H1 (cell line): ENCODE data around the gene CYP4A22. TPM values are rescaled to one million over a fixed set of nuclear protein-coding genes. Genes with fewer than 3 reads are reported as not detected.

Source experiments
- CTCF ChIA-PET: fragments of 300-600 bp; sonication (Branson Sonifier 250); formaldehyde crosslinking; loops from one replicate; lab custom pipeline; 2021; ENCODE audit not compliant: partially characterized antibody; lab: Charles Lee
- POLR2A ChIA-PET: fragments of 300-600 bp; sonication (Branson Sonifier 250); formaldehyde crosslinking; loops from one replicate; lab custom pipeline; 2021; ENCODE audit warnings: inconsistent platforms; ENCODE audit not compliant: partially characterized antibody; lab: Charles Lee
- DNase-seq, 2 experiments: peaks; one replicate each; pipeline versions ENCODE4 v3.0.0 to v3.0.0-alpha.2; 2010 to 2022; ENCODE audit warnings: low spot score in 2 of 2, low read depth in 1 of 2, mixed read lengths in 1 of 2
- FAIRE-seq: peaks from 2 replicates; lab custom pipeline; 2011; peaks lifted over from hg19 to GRCh38; lab: Jason Lieb, UNC
- H2AFZ ChIP-seq: 2 replicates; pipeline ENCODE4 v1.8.1; 2012; ENCODE audit warnings: low read length, inconsistent platforms
- H2AK5ac ChIP-seq: 2 replicates; pipeline ENCODE4 v1.6.1; 2013; ENCODE audit warnings: low read depth, low read length
- H2BK120ac ChIP-seq: replicated peaks from 2 replicates; pipeline ENCODE3; 2013; ENCODE audit warnings: low read depth, low read length, inconsistent platforms
- H2BK12ac ChIP-seq: 2 replicates; pipeline ENCODE4 v1.6.1; 2013; ENCODE audit warnings: low read depth, low read length
- H2BK15ac ChIP-seq: 2 replicates; pipeline ENCODE4 v1.6.1; 2013; ENCODE audit warnings: low read length
- H2BK20ac ChIP-seq: 2 replicates; pipeline ENCODE4 v1.6.1; 2013; ENCODE audit warnings: low read length
- H2BK5ac ChIP-seq: 2 replicates; pipeline ENCODE4 v1.6.1; 2013; ENCODE audit warnings: low read depth, low read length
- H3K14ac ChIP-seq: 2 replicates; pipeline ENCODE4 v1.6.1; 2013; ENCODE audit warnings: inconsistent platforms; ENCODE audit not compliant: insufficient read length
- H3K18ac ChIP-seq: 2 replicates; pipeline ENCODE4 v1.6.1; 2013; ENCODE audit warnings: low read length; ENCODE audit errors: extremely low read depth
- H3K23ac ChIP-seq: 2 replicates; pipeline ENCODE4 v1.6.1; 2013; ENCODE audit warnings: inconsistent platforms; ENCODE audit not compliant: insufficient read length
- H3K23me2 ChIP-seq: 2 replicates; pipeline ENCODE4 v1.6.1; 2013; ENCODE audit warnings: low read depth, low read length
- H3K27ac ChIP-seq: 2 replicates; pipeline ENCODE4 v1.6.1; 2011; ENCODE audit warnings: low read depth, low read length, inconsistent platforms
- H3K27me3 ChIP-seq, 4 experiments: replicated peaks in 1 of 4; 1 replicate in 1 of 4; 2 replicates in 3 of 4; pipeline versions ENCODE4 v1.6.1 to v1.8.1; 2011 to 2013; ENCODE audit warnings: low read length in 3 of 4, mild to moderate bottlenecking in 3 of 4, inconsistent platforms in 2 of 4, mixed read lengths in 2 of 4, moderate library complexity in 1 of 4; ENCODE audit not compliant: control insufficient read depth in 3 of 4, insufficient read depth in 3 of 4; ENCODE audit errors: extremely low read depth in 1 of 4
- H3K36me3 ChIP-seq, 4 experiments: 2 replicates each; pipeline versions ENCODE4 v1.6.1 to v1.8.1; 2011 to 2013; ENCODE audit warnings: mild to moderate bottlenecking in 4 of 4, low read length in 3 of 4, moderate library complexity in 2 of 4, control low read depth in 1 of 4, inconsistent platforms in 1 of 4; ENCODE audit not compliant: insufficient read depth in 4 of 4, control insufficient read depth in 2 of 4
- H3K4ac ChIP-seq: replicated peaks from 2 replicates; pipeline ENCODE3; 2013; ENCODE audit warnings: low read length, low read depth, mixed read lengths, inconsistent platforms; ENCODE audit not compliant: insufficient read length
- H3K4me1 ChIP-seq, 4 experiments: replicated peaks in 1 of 4; 1 replicate in 1 of 4; 2 replicates in 3 of 4; pipeline versions ENCODE4 v1.6.1 to v1.8.1; 2011 to 2013; ENCODE audit warnings: low read length in 3 of 4, inconsistent platforms in 2 of 4, mixed read lengths in 1 of 4; ENCODE audit not compliant: insufficient read depth in 4 of 4, control insufficient read depth in 3 of 4
- H3K4me2 ChIP-seq, 2 experiments: 2 replicates each; pipeline versions ENCODE4 v1.6.1 to v1.8.1; 2011 to 2013; ENCODE audit warnings: low read depth in 2 of 2, low read length in 2 of 2, control low read depth in 1 of 2, inconsistent platforms in 1 of 2, mild to moderate bottlenecking in 1 of 2; ENCODE audit not compliant: insufficient read depth in 1 of 2
- H3K4me3 ChIP-seq, 4 experiments: fragments of 200-600, 300-600 bp in 1 of 4; sonication (generic), shearing (Covaris generic), sonication (Bioruptor Twin) in 1 of 4; 2 replicates each; pipeline versions ENCODE4 v1.5.1 to v1.8.1; 2011 to 2016; ENCODE audit warnings: low read length in 4 of 4, low read depth in 3 of 4, control low read depth in 2 of 4, inconsistent platforms in 2 of 4, mild to moderate bottlenecking in 2 of 4, mixed read lengths in 1 of 4, moderate library complexity in 1 of 4; ENCODE audit not compliant: insufficient read depth in 2 of 4; ENCODE audit errors: extremely low read depth in 1 of 4
- H3K56ac ChIP-seq: replicated peaks from 2 replicates; pipeline ENCODE3; 2013; ENCODE audit warnings: low read depth, mild to moderate bottlenecking, mixed read lengths, low read length, inconsistent platforms; ENCODE audit not compliant: insufficient read length
- H3K79me1 ChIP-seq: 2 replicates; pipeline ENCODE4 v1.6.1; 2013; ENCODE audit warnings: low read depth, low read length, control low read depth
- H3K79me2 ChIP-seq, 2 experiments: 2 replicates each; pipeline versions ENCODE4 v1.6.1 to v1.8.1; 2012 to 2013; ENCODE audit warnings: low read length in 2 of 2, mild to moderate bottlenecking in 2 of 2, inconsistent platforms in 1 of 2; ENCODE audit not compliant: insufficient read depth in 2 of 2, control insufficient read depth in 1 of 2
- H3K9ac ChIP-seq, 4 experiments: replicated peaks in 1 of 4; 1 replicate in 1 of 4; 2 replicates in 3 of 4; pipeline versions ENCODE4 v1.6.1 to v1.8.1; 2011 to 2013; ENCODE audit warnings: low read depth in 3 of 4, low read length in 3 of 4, control low read depth in 2 of 4, mild to moderate bottlenecking in 2 of 4, moderate library complexity in 2 of 4, inconsistent platforms in 1 of 4; ENCODE audit errors: extremely low read depth in 1 of 4
- H3K9me3 ChIP-seq, 2 experiments: 2 replicates each; pipeline versions ENCODE4 v1.6.1 to v1.8.1; 2012 to 2013; ENCODE audit warnings: mild to moderate bottlenecking in 2 of 2, moderate library complexity in 2 of 2, control low read depth in 1 of 2, inconsistent platforms in 1 of 2, low read depth in 1 of 2, low read length in 1 of 2, mixed read lengths in 1 of 2; ENCODE audit not compliant: insufficient read depth in 2 of 2
- H4K20me1 ChIP-seq, 2 experiments: replicated peaks in 1 of 2; 2 replicates each; pipeline versions ENCODE3 to v1.8.1; 2011 to 2013; ENCODE audit warnings: inconsistent platforms in 2 of 2, low read length in 2 of 2, mild to moderate bottlenecking in 1 of 2; ENCODE audit not compliant: insufficient read depth in 2 of 2, control insufficient read depth in 1 of 2
- H4K5ac ChIP-seq: 2 replicates; pipeline ENCODE4 v1.6.1; 2013; ENCODE audit warnings: low read length, low read depth, mixed read lengths, inconsistent platforms; ENCODE audit not compliant: insufficient read length
- H4K8ac ChIP-seq: 2 replicates; pipeline ENCODE4 v1.8.0; 2013; ENCODE audit warnings: mild to moderate bottlenecking, moderate library complexity, low read length, inconsistent platforms; ENCODE audit not compliant: insufficient read depth; ENCODE audit errors: extremely low read depth
- H4K91ac ChIP-seq: replicated peaks from 2 replicates; pipeline ENCODE3; 2013; ENCODE audit warnings: low read length, mixed read lengths, inconsistent platforms; ENCODE audit not compliant: insufficient read length
- CBX8 ChIP-seq: fragments of 300-800, 300-1000 bp; sonication (generic); IDR thresholded peaks from 2 replicates; pipeline ENCODE4 v1.7.1; 2016; ENCODE audit warnings: low read depth, low read length, borderline replicate concordance
- CHD2 ChIP-seq: IDR thresholded peaks from 2 replicates; pipeline ENCODE4 v1.6.1; 2012; ENCODE audit warnings: low read length, improper control_type of control experiment
- CREB1 ChIP-seq: IDR thresholded peaks from 2 replicates; pipeline ENCODE4 v1.6.1; 2012; ENCODE audit warnings: inconsistent platforms
- GTF2F1 ChIP-seq: IDR thresholded peaks from 2 replicates; pipeline ENCODE4 v1.6.1; 2012; ENCODE audit warnings: low read depth, low read length, improper control_type of control experiment, borderline replicate concordance
- KDM5A ChIP-seq: fragments of 200-600 bp; IDR thresholded peaks from 2 replicates; pipeline ENCODE4 v1.7.1; 2012; ENCODE audit warnings: mild to moderate bottlenecking, low read length, inconsistent platforms, mixed read lengths
- PHF8 ChIP-seq: fragments of 200-600 bp; sonication (generic); conservative IDR thresholded peaks from 2 replicates; pipeline ENCODE4 v1.7.1; 2012; ENCODE audit warnings: low read depth, mild to moderate bottlenecking, inconsistent platforms, low read length, moderate library complexity
- POU5F1 ChIP-seq: IDR thresholded peaks from 2 replicates; pipeline ENCODE4 v1.6.1; 2011; ENCODE audit warnings: low read depth, mild to moderate bottlenecking, low read length, moderate library complexity
- SIN3A ChIP-seq, 2 experiments: IDR thresholded peaks in 1 of 2; conservative IDR thresholded peaks in 1 of 2; 2 replicates each; pipeline ENCODE4 v1.6.1; 2011 to 2012; ENCODE audit warnings: low read length in 2 of 2, improper control_type of control experiment in 1 of 2, low read depth in 1 of 2, mild to moderate bottlenecking in 1 of 2
- SIRT6 ChIP-seq: IDR thresholded peaks from one replicate; pipeline ENCODE4 v1.7.1; 2012; ENCODE audit warnings: low read length, inconsistent platforms
- TAF7 ChIP-seq: optimal IDR thresholded peaks from 2 replicates; pipeline ENCODE3; 2011; ENCODE audit warnings: low read depth, mild to moderate bottlenecking, inconsistent platforms, low read length, moderate library complexity, borderline replicate concordance
- WGBS, 2 experiments: shearing (Covaris generic) in 1 of 2; methylation state at CpG; one replicate each; pipeline versions ENCODE4 v1.1.6 to v1.1.7; 2013 to 2015; ENCODE audit warnings: low lambda C conversion rate in 2 of 2, mixed read lengths in 2 of 2, inconsistent platforms in 1 of 2, low coverage in 1 of 2, missing lambda C conversion rate in 1 of 2; ENCODE audit not compliant: insufficient replicate concordance in 2 of 2, insufficient coverage in 1 of 2, insufficient read length in 1 of 2; ENCODE audit errors: extremely low coverage in 1 of 2, missing lambda C conversion rate in 1 of 2; 5-methylcytosine and 5-hydroxymethylcytosine counted together
- polyA plus RNA-seq, 7 experiments: library from polyadenylated mRNA; depleted of rRNA in 3 of 7; stranded (reverse) in 5 of 7; unstranded in 2 of 7; fragments of >200 nt in 5 of 7; fragments of 200-250 nt in 2 of 7; gene quantifications; 1 replicate in 5 of 7; 2 replicates in 1 of 7; 4 replicates in 1 of 7; pipeline versions ENCODE4 v1.2.1 to v1.2.3, GENCODE V29; 2011 to 2013; ENCODE audit warnings: missing spikeins in 2 of 7, mixed read lengths in 2 of 7
- total RNA-seq: library from RNA; stranded (reverse); fragmentation: NEBNext Ultra II Directional; extraction: Animal tissue kit (Norgen Biotek cat#: 25700); gene quantifications from 2 replicates; pipeline ENCODE4 v1.2.1, GENCODE V29; 2021

Gene CYP4A22
- total and polyA plus RNA-seq, 2 of the 8 experiments (the other 6 are each of a cell fraction or from before 2014, with no cell fraction given): not detected

DNA sequence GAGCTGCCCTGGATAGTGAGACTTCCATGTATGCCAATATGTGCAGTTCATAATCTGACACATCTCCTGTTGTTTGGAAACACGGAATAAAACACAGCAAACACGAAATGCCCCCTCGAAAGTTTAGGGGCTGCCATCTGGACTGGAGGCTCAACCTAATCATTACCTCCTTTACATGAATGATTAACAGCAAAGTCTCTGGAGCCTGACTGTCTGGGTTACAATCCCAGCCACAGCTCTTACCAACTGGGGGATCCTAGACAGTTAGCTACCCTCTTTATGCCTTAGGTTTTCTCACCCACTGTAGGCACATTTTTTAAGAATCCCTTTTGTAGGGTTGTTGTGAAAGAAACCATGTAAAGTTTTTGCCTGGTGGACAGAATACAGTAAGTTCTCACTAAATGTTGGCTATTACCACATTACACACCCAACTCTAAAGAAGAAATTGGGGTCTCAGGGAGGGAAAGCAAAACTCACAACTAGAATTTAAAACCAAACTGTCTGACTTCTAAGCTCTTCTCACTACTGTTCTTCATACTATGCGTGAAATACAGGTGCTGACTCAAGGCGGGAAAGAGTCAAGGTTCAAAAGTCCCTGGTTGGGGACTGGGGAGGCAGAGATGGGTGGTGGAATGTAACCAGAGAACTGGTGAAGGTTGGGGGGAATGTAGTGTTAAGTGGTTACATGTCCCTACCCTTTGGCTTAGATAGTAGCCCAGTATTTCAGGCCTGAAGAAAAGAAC lies 24.2 kb downstream of the CYP4A22 start:
- no peaks in the 10 kb centered on the region for H3K79me1 ChIP-seq
- no peak overlapping the region for H2BK5ac ChIP-seq
- CTCF ChIA-PET: interaction anchor here (0.5 to 1.4 kb wide), 2 partner anchors 14 to 37 kb away, joined by 3 to 4 read pairs; no protein-coding TSS in a partner anchor
- H3K56ac ChIP-seq: no peak overlapping the region
- no peak overlapping the region for H3K27ac ChIP-seq
- no peak overlapping the region for H3K9ac ChIP-seq
- no peak overlapping the region for H3K4ac ChIP-seq
- no peak overlapping the region for H2BK12ac ChIP-seq
- peaks cover 4 to 8% of the 10 kb centered on the region in 2 experiments; a peak in 3 of 4 replicates for H3K9me3 ChIP-seq
- H3K14ac ChIP-seq: no peak overlapping the region
- no peak overlapping the region for H4K5ac ChIP-seq
- no peak overlapping the region for H2BK15ac ChIP-seq
- H2BK120ac ChIP-seq: no peak overlapping the region
- no peak overlapping the region for H4K91ac ChIP-seq
- H3K23me2 ChIP-seq: no peaks in the 10 kb centered on the region
- 81% methylated on average over 5 of the region's 5 CpGs; no CpG with 5 or more reads in 1 of the 2 experiments for WGBS, 2 experiments
- no peak overlapping the region for H2AFZ ChIP-seq
- H3K27me3 ChIP-seq: no peaks in the 10 kb centered on the region
- POLR2A ChIA-PET: no interaction called here
- H3K79me2 ChIP-seq: no peaks in the 10 kb centered on the region
- H3K36me3 ChIP-seq: no peaks in the 10 kb centered on the region
- no peak overlapping the region for H3K4me3 ChIP-seq
- no peak overlapping the region for H3K4me2 ChIP-seq
- no peak overlapping the region for H3K18ac ChIP-seq
- no peak for TF ChIP-seq GTF2F1
- TF ChIP-seq CREB1: no peak
- TF ChIP-seq POU5F1: no peak
- no peak for TF ChIP-seq CBX8
- TF ChIP-seq TAF7: no peak
- no peak for TF ChIP-seq CHD2
- no peak for TF ChIP-seq KDM5A
- no peak for TF ChIP-seq PHF8
- no peak for TF ChIP-seq SIRT6
- no peak for TF ChIP-seq SIN3A (conservative IDR thresholded peaks at IDR 0.05 in 1 of 2, IDR thresholded peaks at IDR 0.05 in 1 of 2; ENCODE audit: low read depth in 1 of 2, low read length in 2 of 2)
- no peak overlapping the region for H3K23ac ChIP-seq
- H2AK5ac ChIP-seq: no peak overlapping the region
- FAIRE-seq (no peak), DNase-seq (no peak)
- no peak overlapping the region for H2BK20ac ChIP-seq
- H3K4me1 ChIP-seq: no peaks in the 10 kb centered on the region
- no peaks in the 10 kb centered on the region for H4K20me1 ChIP-seq
- H4K8ac ChIP-seq: no peak overlapping the region
